ENCODE measurements around the gene MYH11.
"Not testable (repeated sequence)": the region's sequence is repeated elsewhere in the genome, so short reads cannot be mapped to it uniquely, and the experiment has no call there.

Gene MYH11

DNA sequence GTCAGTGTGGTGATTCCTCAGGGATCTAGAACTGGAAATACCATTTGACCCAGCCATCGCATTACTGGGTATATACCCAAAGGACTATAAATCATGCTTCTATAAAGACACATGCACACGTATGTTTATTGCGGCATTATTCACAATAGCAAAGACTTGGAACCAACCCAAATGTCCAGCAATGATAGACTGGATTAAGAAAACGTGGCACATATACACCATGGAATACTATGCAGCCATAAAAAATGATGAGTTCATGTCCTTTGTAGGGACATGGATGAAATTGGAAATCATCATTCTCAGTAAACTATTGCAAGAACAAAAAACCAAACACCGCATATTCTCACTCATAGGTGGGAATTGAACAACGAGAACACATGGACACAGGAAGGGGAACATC lies 201.3 kb downstream of the MYH11 start:
- not testable (repeated sequence) for DNase-seq

DNA sequence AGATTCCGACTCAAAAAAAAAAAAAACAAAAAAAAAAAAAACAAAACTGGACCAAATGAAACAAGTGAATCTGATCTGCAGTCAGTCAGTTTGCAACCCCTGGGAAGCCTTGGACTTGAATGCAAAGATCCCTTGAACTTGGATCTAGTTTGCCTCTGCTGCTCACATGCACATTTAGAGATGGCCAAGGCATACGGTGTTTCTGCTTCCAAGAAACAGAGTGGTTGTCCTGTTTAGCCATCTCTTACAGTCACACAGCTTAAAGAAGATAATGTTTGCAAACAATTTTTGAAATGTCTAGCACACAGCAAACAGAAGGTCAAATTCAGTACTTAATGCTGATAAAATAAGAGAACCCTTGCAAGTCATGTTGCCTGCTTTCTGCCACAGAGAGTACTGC lies 202.2 kb downstream of the MYH11 start:
- DNase-seq: no peak

DNA sequence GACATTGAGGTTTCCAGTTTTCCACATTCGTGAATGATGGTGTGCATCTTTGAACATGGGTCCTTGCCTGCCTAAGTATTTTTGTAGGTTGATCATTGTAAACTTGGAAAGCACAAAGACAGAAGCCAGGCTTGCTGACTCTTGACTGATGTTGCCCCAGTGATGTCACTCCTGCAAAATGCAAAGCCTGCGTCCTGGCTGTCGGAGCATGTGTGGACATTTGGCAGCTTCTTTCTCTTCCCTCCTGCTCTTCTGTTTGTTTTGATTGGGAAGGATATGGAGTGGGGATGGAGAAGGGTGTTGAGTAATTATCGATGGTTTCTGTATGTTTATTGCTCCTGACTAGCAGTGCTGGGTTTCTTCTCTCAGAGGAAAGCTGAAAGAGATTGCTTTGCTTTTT lies 203.6 kb downstream of the MYH11 start:
- no peak for DNase-seq

Data from stimulated activated CD4-positive, alpha-beta T cell treated with anti-CD3 and anti-CD28 coated beads, Interleukin-4, amount 100 ng/mL, for 1 hour (primary cell).